GM10266 (cell line): ENCODE measurements around the gene NLGN1.

ENCODE experiments used
- DNase-seq: peaks from one replicate; pipeline ENCODE4 v3.0.0; 2012; ENCODE audit errors: extremely low spot score
- CTCF ChIP-seq: IDR thresholded peaks from 2 replicates; pipeline ENCODE4 v1.5.1; 2012; ENCODE audit warnings: mild to moderate bottlenecking, low read depth; ENCODE audit not compliant: control insufficient read depth, insufficient read depth; ENCODE audit errors: missing control alignments

The NLGN1 gene

GRCh38 chr3:173825730-173826129, 428.2 kb downstream of the NLGN1 start:
- DNase-seq, result no peak
- no peak for TF ChIP-seq CTCF

- TF ChIP-seq CTCF, result no peak
- no peak for DNase-seq
Observed at GRCh38 chr3:173826416-173826815, 428.9 kb downstream of the NLGN1 start.

- DNase-seq, result no peak
- TF ChIP-seq CTCF, result no peak
Observed at GRCh38 chr3:173826901-173827609, 429.5 kb downstream of the NLGN1 start.

- no peak for DNase-seq
- no peak for TF ChIP-seq CTCF
Observed at GRCh38 chr3:173838644-173839043, 441.1 kb downstream of the NLGN1 start.

GRCh38 chr3:173839859-173840258, 442.3 kb downstream of the NLGN1 start:
- TF ChIP-seq CTCF, result no peak

GRCh38 chr3:173841334-173841733, 443.8 kb downstream of the NLGN1 start:
- TF ChIP-seq CTCF, result no peak
- DNase-seq, result no peak

More at GRCh38 chr3:173839859-173840258, 442.3 kb downstream of the NLGN1 start:
- DNase-seq, result no peak

- DNase-seq, result no peak
- TF ChIP-seq CTCF, result no peak
Observed at GRCh38 chr3:173843060-173843459, 445.5 kb downstream of the NLGN1 start.
